Measurements from ENCODE around the gene HBG2. TPM values are rescaled to one million over a fixed set of nuclear protein-coding genes. Genes with fewer than 3 reads are reported as not detected.

HBG2 gene
- total and polyA plus RNA-seq, 10 of the 15 experiments (the other 5 are each of a cell fraction or from before 2014, with no cell fraction given), result 1.1 to 8.3 (median 2.9) TPM; not detected in 5

DNA sequence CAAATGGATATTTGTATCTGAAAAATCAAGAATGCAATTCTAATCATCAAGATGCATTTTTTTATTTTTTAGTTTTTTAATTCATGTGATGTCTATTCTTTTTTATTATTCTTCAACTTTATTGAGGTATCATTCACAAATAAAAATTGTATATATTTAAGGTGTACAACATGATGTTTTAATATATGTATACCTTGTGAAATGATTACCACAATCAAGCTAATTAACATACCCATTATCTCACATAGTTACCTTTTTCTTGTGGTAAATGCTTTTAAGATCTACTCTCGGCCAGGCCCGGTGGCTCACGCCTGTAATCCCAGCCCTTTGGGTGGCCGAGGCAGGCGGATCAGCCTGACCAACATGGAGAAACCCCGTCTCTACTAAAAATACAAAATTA is 31.4 kb downstream of the HBG2 start:
- Histone ChIP-seq H2AFZ (ENCODE audit: control insufficient read depth, low read depth, low read length) (no peak overlapping the region), H3K4me2 (ENCODE audit: control insufficient read depth, insufficient read depth) (no peak overlapping the region), H3K4me1 (ENCODE audit: control insufficient read depth, insufficient read depth, low read length) (no peaks in the 10 kb centered on the region), H3K4me3 (no peak overlapping the region), H3K9me3 (replicated peaks; ENCODE audit: control insufficient read depth, insufficient read depth, low read length) (no peaks in the 10 kb centered on the region), H3K27ac (ENCODE audit: control insufficient read depth, insufficient read depth) (no peak overlapping the region), H3K27me3 (replicated peaks in 1 of 2; ENCODE audit: control insufficient read depth in 2 of 2, insufficient read depth in 2 of 2, low read length in 1 of 2) (no peaks in the 10 kb centered on the region), H3K36me3 (ENCODE audit: control insufficient read depth in 2 of 2, insufficient read depth in 2 of 2, low read length in 1 of 2) (no peaks in the 10 kb centered on the region), H3K9ac (ENCODE audit: control insufficient read depth, insufficient read depth, low read length) (no peak overlapping the region), H4K20me1 (ENCODE audit: control insufficient read depth, insufficient read depth) (no peaks in the 10 kb centered on the region), H3K79me2 (ENCODE audit: control insufficient read depth, insufficient read depth, low read length) (no peaks in the 10 kb centered on the region)
- intact Hi-C loops (cut with micrococcal nuclease; ENCODE audit: unreplicated experiment) (no loop called here), in situ Hi-C loops (cut with MboI) (no loop called here)
- DNase-seq (ENCODE audit: low read depth, low spot score) (no peak), FAIRE-seq (no peak), ATAC-seq (no peak)
- SMC1A ChIA-PET (ENCODE audit: uncharacterized antibody, unreplicated experiment), result no interaction called here
- no TSS peak for BruUV-seq (replicated peaks)
- POLR2A ChIA-PET, result no interaction called here
- CTCF ChIA-PET, result no interaction called here
- RAD21 ChIA-PET (ENCODE audit: unreplicated experiment), result no interaction called here
- 41% methylated on average over 6 of the region's 6 CpGs for WGBS (ENCODE audit: insufficient coverage, insufficient replicate concordance, low lambda C conversion rate, missing lambda C conversion rate)
- TF ChIP-seq, protein P1, sequence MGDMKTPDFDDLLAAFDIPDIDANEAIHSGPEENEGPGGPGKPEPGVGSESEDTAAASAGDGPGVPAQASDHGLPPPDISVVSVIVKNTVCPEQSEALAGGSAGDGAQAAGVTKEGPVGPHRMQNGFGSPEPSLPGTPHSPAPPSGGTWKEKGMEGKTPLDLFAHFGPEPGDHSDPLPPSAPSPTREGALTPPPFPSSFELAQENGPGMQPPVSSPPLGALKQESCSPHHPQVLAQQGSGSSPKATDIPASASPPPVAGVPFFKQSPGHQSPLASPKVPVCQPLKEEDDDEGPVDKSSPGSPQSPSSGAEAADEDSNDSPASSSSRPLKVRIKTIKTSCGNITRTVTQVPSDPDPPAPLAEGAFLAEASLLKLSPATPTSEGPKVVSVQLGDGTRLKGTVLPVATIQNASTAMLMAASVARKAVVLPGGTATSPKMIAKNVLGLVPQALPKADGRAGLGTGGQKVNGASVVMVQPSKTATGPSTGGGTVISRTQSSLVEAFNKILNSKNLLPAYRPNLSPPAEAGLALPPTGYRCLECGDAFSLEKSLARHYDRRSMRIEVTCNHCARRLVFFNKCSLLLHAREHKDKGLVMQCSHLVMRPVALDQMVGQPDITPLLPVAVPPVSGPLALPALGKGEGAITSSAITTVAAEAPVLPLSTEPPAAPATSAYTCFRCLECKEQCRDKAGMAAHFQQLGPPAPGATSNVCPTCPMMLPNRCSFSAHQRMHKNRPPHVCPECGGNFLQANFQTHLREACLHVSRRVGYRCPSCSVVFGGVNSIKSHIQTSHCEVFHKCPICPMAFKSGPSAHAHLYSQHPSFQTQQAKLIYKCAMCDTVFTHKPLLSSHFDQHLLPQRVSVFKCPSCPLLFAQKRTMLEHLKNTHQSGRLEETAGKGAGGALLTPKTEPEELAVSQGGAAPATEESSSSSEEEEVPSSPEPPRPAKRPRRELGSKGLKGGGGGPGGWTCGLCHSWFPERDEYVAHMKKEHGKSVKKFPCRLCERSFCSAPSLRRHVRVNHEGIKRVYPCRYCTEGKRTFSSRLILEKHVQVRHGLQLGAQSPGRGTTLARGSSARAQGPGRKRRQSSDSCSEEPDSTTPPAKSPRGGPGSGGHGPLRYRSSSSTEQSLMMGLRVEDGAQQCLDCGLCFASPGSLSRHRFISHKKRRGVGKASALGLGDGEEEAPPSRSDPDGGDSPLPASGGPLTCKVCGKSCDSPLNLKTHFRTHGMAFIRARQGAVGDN (IDR thresholded peaks at IDR 0.05), result no peak
- TF ChIP-seq IKZF1 (conservative IDR thresholded peaks at IDR 0.05) (no peak), ZNF384 (IDR thresholded peaks at IDR 0.05; ENCODE audit: borderline replicate concordance, low read depth, low read length) (no peak), NR2F1 (conservative IDR thresholded peaks at IDR 0.05) (no peak), ZNF217 (IDR thresholded peaks at IDR 0.05) (no peak), POU2F2 (IDR thresholded peaks at IDR 0.05; ENCODE audit: borderline replicate concordance, low read depth, low read length) (no peak), NFYA (IDR thresholded peaks at IDR 0.05; ENCODE audit: borderline replicate concordance, low read depth, low read length) (no peak), ZNF274 (IDR thresholded peaks at IDR 0.05; ENCODE audit: insufficient read depth, insufficient read length) (no peak), MXI1 (IDR thresholded peaks at IDR 0.05; ENCODE audit: low read depth, low read length) (no peak), RFX5 (IDR thresholded peaks at IDR 0.05; ENCODE audit: low read depth, low read length) (no peak), FOS (IDR thresholded peaks at IDR 0.05; ENCODE audit: borderline replicate concordance, extremely low read depth, insufficient read length) (no peak), NFIC (IDR thresholded peaks at IDR 0.05; ENCODE audit: low read depth, low read length) (no peak), LARP7 (IDR thresholded peaks at IDR 0.05) (no peak), REST (IDR thresholded peaks at IDR 0.05; ENCODE audit: low read depth, low read length) (no peak)
- TF ChIP-seq, protein P2, sequence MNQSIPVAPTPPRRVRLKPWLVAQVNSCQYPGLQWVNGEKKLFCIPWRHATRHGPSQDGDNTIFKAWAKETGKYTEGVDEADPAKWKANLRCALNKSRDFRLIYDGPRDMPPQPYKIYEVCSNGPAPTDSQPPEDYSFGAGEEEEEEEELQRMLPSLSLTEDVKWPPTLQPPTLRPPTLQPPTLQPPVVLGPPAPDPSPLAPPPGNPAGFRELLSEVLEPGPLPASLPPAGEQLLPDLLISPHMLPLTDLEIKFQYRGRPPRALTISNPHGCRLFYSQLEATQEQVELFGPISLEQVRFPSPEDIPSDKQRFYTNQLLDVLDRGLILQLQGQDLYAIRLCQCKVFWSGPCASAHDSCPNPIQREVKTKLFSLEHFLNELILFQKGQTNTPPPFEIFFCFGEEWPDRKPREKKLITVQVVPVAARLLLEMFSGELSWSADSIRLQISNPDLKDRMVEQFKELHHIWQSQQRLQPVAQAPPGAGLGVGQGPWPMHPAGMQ (IDR thresholded peaks at IDR 0.05; ENCODE audit: borderline replicate concordance), result no peak
- TF ChIP-seq, protein P3, sequence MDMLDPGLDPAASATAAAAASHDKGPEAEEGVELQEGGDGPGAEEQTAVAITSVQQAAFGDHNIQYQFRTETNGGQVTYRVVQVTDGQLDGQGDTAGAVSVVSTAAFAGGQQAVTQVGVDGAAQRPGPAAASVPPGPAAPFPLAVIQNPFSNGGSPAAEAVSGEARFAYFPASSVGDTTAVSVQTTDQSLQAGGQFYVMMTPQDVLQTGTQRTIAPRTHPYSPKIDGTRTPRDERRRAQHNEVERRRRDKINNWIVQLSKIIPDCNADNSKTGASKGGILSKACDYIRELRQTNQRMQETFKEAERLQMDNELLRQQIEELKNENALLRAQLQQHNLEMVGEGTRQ (IDR thresholded peaks at IDR 0.05; ENCODE audit: borderline replicate concordance, low read depth, low read length), result no peak

All from GM12878 (cell line).